Measurements from ENCODE around the gene NKX6-2. TPM values are rescaled to one million over a fixed set of nuclear protein-coding genes. Genes with fewer than 3 reads are reported as not detected.

Gene NKX6-2
- total and polyA plus RNA-seq, 4 donors, result 0.07 to 7.1 TPM; not detected in 2

- Histone ChIP-seq H3K27me3 (ENCODE audit: control insufficient read depth in 4 of 4, insufficient read depth in 4 of 4, low read length in 3 of 4) (no peaks in the 10 kb centered on the region), H3K36me3 (ENCODE audit: control insufficient read depth in 4 of 4, insufficient read depth in 3 of 4, low read depth in 1 of 4, low read length in 3 of 4) (peaks cover 0 to 30% (median 8%) of the 10 kb centered on the region in 4 donors)
- WGBS, result 96% methylated on average over 22 of the region's 22 CpGs
Observed at GRCh38 chr10:132749371-132749795, 36.6 kb downstream of the NKX6-2 start.

More at GRCh38 chr10:132749371-132749795, 36.6 kb downstream of the NKX6-2 start:
- no peak for DNase-seq (ENCODE audit: low spot score)
- Histone ChIP-seq H3K4me3 (ENCODE audit: low read depth in 1 of 3, low read length in 3 of 3) (no peak overlapping the region), H3K9ac (ENCODE audit: low read depth in 1 of 2, low read length in 2 of 2) (no peak overlapping the region), H3K9me3 (ENCODE audit: control insufficient read depth in 4 of 4, low read length in 3 of 4) (no peaks in the 10 kb centered on the region), H3K27ac (ENCODE audit: low read depth in 1 of 2, low read length in 2 of 2) (no peak overlapping the region), H3K4me1 (ENCODE audit: control insufficient read depth in 4 of 4, insufficient read depth in 4 of 4, low read length in 3 of 4) (no peaks in the 10 kb centered on the region)
- TF ChIP-seq HNF4G (IDR thresholded peaks at IDR 0.05), result no peak
- no peak for TF ChIP-seq SP1 (IDR thresholded peaks at IDR 0.05)
- TF ChIP-seq RXRA (IDR thresholded peaks at IDR 0.05), result no peak
- no peak for TF ChIP-seq ZBTB33 (IDR thresholded peaks at IDR 0.05)
- no peak for TF ChIP-seq ATF3 (IDR thresholded peaks at IDR 0.05)
- TF ChIP-seq EGR1 (IDR thresholded peaks at IDR 0.05; ENCODE audit: low read depth in 2 of 2), result no peak
- no peak for TF ChIP-seq REST (IDR thresholded peaks at IDR 0.05)
- TF ChIP-seq CTCF (IDR thresholded peaks at IDR 0.05; ENCODE audit: low read depth, low read length, missing input control), result no peak
- TF ChIP-seq RAD21 (IDR thresholded peaks at IDR 0.05), result no peak
